ENCODE measurements around the gene TPH2.

DNA sequence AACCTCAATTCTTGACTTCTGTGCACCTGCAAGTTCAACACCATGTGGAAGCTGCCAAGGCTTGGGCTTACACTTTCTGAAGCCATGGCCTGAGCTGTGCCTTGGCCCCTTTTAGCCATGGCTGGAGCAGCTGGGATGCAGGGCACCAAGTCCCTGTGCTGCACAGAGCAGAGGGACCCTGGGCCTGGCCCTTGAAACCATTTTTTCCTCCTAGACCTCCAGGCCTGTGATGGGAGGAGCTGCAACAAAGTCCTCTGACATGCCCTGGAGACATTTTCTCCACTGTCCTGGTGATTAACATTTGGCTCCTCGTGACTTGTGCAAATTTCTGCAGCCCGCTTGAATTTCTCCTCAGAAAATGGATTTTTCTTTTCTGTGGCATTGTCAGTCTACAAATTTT, 132.4 kb downstream of the TPH2 start:
- TF ChIP-seq, protein P1, sequence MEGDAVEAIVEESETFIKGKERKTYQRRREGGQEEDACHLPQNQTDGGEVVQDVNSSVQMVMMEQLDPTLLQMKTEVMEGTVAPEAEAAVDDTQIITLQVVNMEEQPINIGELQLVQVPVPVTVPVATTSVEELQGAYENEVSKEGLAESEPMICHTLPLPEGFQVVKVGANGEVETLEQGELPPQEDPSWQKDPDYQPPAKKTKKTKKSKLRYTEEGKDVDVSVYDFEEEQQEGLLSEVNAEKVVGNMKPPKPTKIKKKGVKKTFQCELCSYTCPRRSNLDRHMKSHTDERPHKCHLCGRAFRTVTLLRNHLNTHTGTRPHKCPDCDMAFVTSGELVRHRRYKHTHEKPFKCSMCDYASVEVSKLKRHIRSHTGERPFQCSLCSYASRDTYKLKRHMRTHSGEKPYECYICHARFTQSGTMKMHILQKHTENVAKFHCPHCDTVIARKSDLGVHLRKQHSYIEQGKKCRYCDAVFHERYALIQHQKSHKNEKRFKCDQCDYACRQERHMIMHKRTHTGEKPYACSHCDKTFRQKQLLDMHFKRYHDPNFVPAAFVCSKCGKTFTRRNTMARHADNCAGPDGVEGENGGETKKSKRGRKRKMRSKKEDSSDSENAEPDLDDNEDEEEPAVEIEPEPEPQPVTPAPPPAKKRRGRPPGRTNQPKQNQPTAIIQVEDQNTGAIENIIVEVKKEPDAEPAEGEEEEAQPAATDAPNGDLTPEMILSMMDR (conservative IDR thresholded peaks at IDR 0.05) = no peak
- no peak for TF ChIP-seq EZH2 (IDR thresholded peaks at IDR 0.05; ENCODE audit: low read depth)

All from PC-9 (cell line).